PFSK-1 (cell line): ENCODE results near the gene CDKL1.

Experiments used
- POLR2AphosphoS5 ChIP-seq: IDR thresholded peaks from 2 replicates; pipeline ENCODE4 v1.6.1; 2012; ENCODE audit warnings: low read depth, mild to moderate bottlenecking, control low read depth, low read length, moderate library complexity
- SIN3A ChIP-seq: IDR thresholded peaks from 2 replicates; pipeline ENCODE4 v1.6.1; 2012; ENCODE audit warnings: mild to moderate bottlenecking, low read length, moderate library complexity, borderline replicate concordance; ENCODE audit not compliant: insufficient read depth
- TAF1 ChIP-seq: IDR thresholded peaks from 2 replicates; pipeline ENCODE4 v1.6.1; 2012; ENCODE audit warnings: low read length, control low read depth, borderline replicate concordance; ENCODE audit not compliant: insufficient read depth
- TF ChIP-seq, protein P1 (sequence below), 2 experiments: IDR thresholded peaks; 2 replicates each; pipeline versions ENCODE4 v1.6.1 to v1.8.0; 2011 to 2012; ENCODE audit warnings: low read depth in 2 of 2, low read length in 2 of 2, control low read depth in 1 of 2, inconsistent platforms in 1 of 2, mild to moderate bottlenecking in 1 of 2, moderate library complexity in 1 of 2; ENCODE audit not compliant: insufficient read depth in 1 of 2

GRCh38 chr14:50402965-50403364, 6.3 kb upstream of the CDKL1 start:
- TF ChIP-seq TAF1: no peak
- TF ChIP-seq POLR2AphosphoS5: no peak
- TF ChIP-seq, protein P1, sequence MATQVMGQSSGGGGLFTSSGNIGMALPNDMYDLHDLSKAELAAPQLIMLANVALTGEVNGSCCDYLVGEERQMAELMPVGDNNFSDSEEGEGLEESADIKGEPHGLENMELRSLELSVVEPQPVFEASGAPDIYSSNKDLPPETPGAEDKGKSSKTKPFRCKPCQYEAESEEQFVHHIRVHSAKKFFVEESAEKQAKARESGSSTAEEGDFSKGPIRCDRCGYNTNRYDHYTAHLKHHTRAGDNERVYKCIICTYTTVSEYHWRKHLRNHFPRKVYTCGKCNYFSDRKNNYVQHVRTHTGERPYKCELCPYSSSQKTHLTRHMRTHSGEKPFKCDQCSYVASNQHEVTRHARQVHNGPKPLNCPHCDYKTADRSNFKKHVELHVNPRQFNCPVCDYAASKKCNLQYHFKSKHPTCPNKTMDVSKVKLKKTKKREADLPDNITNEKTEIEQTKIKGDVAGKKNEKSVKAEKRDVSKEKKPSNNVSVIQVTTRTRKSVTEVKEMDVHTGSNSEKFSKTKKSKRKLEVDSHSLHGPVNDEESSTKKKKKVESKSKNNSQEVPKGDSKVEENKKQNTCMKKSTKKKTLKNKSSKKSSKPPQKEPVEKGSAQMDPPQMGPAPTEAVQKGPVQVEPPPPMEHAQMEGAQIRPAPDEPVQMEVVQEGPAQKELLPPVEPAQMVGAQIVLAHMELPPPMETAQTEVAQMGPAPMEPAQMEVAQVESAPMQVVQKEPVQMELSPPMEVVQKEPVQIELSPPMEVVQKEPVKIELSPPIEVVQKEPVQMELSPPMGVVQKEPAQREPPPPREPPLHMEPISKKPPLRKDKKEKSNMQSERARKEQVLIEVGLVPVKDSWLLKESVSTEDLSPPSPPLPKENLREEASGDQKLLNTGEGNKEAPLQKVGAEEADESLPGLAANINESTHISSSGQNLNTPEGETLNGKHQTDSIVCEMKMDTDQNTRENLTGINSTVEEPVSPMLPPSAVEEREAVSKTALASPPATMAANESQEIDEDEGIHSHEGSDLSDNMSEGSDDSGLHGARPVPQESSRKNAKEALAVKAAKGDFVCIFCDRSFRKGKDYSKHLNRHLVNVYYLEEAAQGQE (IDR thresholded peaks at IDR 0.05; ENCODE audit: insufficient read depth in 1 of 2, low read depth in 2 of 2, low read length in 2 of 2): no peak
- TF ChIP-seq SIN3A: no peak
